HG03342 (cell line): Measurements from ENCODE around the gene FCGR1A.
"Not testable (repeated sequence)": the region's sequence is repeated elsewhere in the genome, so short reads cannot be mapped to it uniquely, and the experiment has no call there.

Experiments used
- ATAC-seq: cut with Tn5 transposase; IDR thresholded peaks from one replicate; pipeline ENCODE4 v1.9.1; 2021; ENCODE audit warnings: mild to moderate bottlenecking, moderate library complexity; ENCODE audit not compliant: unreplicated experiment

Gene FCGR1A

DNA sequence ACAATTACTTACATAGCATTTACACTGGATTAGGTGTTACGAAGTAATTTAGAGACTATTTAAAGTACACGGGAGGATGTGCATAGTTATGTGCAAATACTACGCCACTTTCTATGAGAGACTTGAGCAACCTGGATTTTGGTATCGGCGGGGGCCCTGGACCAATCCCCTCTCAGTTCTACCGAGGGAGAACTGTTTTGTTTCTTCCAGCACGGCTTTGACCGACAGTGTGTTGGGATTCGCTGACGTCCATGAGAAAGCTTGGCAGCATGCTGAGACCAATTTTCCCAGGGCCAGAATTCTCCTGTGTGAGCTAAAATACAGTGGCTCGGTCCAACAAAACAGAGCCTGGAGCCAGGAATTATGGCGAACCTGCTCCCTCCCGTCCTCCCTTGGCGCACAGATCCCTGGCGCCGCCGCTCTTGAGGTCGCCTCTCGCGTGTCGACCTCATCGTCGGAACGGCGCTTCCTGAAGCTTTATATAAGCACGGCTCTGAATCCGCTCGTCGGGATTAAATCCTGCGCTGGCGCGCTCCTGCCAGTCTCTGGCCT is 49.3 kb downstream of the FCGR1A start:
- peak; percentile 12 for ATAC-seq

DNA sequence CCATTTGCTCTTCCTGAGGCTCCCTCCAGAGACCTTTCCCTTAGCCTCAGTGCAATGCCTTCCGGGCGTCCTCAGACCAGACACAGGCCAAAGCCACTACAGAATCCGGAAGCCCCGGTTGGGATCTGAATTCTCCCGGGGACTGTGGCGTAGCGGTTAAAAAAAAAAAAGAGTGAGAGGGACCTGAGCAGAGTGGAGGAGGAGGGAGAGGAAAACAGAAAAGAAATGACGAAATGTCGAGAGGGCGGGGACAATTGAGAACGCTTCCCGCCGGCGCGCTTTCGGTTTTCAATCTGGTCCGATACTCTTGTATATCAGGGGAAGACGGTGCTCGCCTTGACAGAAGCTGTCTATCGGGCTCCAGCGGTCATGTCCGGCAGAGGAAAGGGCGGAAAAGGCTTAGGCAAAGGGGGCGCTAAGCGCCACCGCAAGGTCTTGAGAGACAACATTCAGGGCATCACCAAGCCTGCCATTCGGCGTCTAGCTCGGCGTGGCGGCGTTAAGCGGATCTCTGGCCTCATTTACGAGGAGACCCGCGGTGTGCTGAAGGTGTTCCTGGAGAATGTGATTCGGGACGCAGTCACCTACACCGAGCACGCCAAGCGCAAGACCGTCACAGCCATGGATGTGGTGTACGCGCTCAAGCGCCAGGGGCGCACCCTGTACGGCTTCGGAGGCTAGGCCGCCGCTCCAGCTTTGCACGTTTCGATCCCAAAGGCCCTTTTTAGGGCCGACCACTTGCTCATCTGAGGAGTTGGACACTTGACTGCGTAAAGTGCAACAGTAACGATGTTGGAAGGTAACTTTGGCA is 50.0 kb downstream of the FCGR1A start:
- ATAC-seq = peak; percentile 65

GRCh38 chr1:149833144-149833543 is 50.6 kb downstream of the FCGR1A start:
- ATAC-seq = not testable (repeated sequence)

DNA sequence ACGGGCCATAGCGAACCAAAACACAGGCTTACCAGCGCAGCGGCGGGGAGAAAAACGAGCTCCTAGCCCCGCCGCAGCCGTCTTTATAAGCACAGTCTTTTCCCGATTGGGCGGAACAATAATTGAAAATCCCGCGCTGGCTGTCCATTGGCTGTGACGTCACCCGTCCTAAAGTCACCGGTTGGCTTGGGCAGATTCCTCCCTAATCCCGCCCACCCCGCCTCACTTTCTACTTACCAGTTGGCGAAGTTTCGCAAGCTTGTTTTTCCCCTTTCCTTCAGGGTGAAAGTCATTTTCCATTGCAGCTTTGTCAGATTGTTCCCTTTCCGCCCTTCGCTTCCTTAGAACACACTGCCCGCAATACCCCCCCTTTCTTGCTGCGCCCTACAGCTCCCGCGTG is 58.7 kb downstream of the FCGR1A start:
- ATAC-seq = peak; percentile 28
